NCI-H2107 treated with DMSO at 0.1 percent for 48 hours (cell line): ENCODE results near the gene TCAF1.
A peak's percentile ranks its signal among the peaks of the same experiment; 100 is the strongest.
"Not testable (repeated sequence)": the region's sequence is repeated elsewhere in the genome, so short reads cannot be mapped to it uniquely, and the experiment has no call there.

Experiments
- DNase-seq: peaks from one replicate; lab custom pipeline; 2025; ENCODE audit not compliant: unreplicated experiment; lab: John Stamatoyannopoulos, UW

TCAF1 gene

DNA sequence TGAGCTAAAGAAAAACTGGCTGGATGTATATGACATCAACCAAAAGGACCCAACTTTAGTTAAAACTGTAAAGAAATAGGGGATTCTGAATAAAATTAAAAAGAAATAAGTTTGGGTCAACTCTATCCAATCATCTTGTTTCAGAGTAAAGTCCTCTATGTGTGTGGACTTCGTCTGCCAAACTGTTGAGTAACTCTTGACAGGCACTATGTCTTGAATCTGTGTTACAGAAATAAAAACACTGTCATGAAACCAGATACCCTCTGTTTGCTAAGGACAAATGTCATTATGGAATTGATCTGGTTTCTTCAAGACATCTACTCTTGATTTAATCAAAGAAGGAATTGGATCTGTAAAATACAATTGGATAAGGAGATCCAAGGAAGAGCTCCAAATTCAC is 46.5 kb downstream of the TCAF1 start:
- not testable (repeated sequence) for DNase-seq

DNA sequence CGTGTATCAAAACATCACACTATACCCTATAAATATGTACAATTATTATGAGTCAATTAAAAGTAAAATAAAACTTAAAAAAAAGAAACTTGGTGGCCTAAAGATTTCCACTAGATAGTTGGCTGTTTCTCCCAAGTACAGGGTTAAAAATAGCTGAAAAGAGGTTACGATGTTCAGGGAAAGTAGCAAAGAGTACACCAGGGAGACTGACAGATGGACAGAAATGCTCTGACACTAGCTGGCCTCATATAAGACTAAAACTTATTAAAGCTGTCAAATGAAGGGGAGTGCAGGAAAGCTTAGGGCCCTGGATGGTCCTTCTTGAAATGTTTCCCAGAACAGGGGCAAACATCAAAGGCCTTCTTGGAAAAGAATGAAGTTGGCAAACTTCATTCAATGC is 51.3 kb downstream of the TCAF1 start:
- no peak for DNase-seq

DNA sequence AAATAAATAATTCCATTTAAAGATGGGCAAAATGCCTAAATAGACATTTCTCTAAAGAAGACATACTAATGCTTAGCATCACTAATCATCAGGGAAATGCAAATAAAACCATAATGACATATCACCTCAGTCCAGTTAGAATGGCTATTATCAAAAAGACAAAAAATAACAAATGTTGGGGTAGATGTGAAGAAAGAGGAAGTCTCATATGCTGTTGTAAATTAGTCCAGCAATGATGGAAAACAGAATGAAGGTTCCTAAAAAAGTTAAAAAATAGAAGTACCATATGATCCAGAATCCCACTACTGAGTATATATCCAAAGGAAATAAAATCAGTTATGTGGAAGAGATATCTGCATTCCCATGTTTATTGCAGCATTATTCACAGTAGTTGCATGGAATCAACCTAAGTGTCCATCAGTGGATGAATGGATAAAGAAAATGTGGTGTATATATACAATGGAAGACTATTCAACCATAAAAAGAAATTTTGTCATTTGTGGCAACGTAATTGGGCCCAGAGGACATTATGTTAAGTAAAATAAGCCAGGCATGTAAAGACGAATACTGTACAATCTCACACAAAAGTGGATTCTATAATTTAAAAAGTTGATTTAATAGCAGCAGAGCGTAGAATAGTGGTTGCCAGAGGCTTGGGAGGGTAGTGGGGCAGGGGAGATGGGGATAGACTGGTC is 52.0 kb downstream of the TCAF1 start:
- DNase-seq: no peak

DNA sequence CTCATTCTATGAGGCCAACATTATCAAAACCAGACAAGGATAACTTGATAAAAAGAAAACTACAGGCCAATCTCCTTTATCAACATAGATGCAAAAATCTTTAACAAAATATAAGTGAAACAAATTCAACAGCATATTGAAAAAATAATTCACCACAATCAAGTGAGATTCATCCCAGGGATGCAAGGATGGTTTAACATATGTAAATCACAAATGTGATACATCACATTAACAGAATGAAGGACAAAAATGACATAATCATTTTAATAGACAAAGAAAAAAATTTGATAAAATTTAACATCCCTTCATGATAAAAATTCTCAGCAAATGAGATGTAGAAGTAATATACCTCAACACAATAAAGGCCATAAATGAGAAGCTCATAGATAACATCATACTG is 53.8 kb downstream of the TCAF1 start:
- DNase-seq: no peak

GRCh38 chr7:143846692-143847091 is 55.3 kb downstream of the TCAF1 start:
- DNase-seq: no peak

- not testable (repeated sequence) for DNase-seq
Measured at GRCh38 chr7:143841696-143842095, 60.3 kb downstream of the TCAF1 start.

DNA sequence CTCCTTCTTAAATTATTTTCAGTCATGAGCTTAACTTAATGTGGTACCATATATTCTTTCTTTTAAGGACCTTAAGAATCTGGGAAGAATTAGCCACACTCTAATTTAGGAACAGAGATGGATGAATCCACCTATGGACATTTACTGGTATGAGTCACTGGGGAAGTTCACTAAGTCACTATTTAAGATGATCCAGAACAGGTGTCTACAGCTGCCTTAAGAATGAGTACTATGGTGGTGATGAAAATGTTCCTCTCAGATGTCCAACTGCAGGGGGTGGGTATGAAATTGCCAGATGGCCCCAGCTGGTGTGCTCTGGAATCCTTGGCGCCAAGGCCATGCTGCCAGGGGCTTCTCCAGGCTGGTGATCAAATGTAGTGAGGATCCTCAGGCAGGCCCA is 61.9 kb downstream of the TCAF1 start:
- DNase-seq: not testable (repeated sequence)

DNA sequence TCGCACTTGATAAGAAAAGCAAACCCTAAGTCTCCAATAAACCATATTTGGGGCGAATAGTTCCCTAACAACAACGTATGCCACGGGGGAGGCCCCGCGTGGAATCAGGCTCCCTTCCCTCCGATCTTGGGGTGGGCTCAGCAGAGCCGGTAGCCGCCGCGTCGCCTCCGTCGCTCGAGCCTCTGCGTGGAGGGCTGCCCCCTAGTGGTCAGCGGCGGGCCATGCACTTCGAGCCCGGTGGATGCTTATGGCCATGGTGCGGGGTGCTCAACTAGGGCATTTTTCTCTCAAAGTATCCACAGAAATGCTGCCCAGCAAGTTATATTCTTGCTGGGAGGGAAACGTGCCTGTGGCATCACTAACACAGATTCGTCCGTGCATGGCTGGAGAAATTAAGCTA is 64.8 kb downstream of the TCAF1 start:
- DNase-seq: not testable (repeated sequence)

DNA sequence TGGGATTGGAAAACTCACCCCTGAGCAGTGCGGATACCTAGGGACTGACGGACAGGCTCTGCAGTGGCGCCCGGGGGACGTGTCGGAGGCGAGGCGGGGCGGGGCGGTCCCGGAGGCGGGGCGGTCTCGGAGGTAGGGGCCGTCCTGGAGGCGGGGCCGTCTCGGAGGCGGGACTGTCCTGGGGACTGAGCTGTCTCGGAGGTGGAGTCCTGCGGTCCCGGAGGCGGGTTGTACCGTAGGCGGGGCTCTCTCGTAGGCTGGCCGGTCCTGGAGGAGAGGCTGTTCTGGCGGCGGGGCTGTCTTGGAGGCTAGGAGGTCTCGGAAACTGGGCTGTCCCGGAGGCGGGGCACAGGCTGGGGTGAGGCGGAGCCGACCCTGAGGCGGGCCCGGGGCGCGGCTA is 65.4 kb downstream of the TCAF1 start:
- peak; percentile 5 for DNase-seq

GRCh38 chr7:143836088-143836487 is 65.9 kb downstream of the TCAF1 start:
- DNase-seq: not testable (repeated sequence)

GRCh38 chr7:143826578-143826977 is 75.4 kb downstream of the TCAF1 start:
- DNase-seq: not testable (repeated sequence)

DNA sequence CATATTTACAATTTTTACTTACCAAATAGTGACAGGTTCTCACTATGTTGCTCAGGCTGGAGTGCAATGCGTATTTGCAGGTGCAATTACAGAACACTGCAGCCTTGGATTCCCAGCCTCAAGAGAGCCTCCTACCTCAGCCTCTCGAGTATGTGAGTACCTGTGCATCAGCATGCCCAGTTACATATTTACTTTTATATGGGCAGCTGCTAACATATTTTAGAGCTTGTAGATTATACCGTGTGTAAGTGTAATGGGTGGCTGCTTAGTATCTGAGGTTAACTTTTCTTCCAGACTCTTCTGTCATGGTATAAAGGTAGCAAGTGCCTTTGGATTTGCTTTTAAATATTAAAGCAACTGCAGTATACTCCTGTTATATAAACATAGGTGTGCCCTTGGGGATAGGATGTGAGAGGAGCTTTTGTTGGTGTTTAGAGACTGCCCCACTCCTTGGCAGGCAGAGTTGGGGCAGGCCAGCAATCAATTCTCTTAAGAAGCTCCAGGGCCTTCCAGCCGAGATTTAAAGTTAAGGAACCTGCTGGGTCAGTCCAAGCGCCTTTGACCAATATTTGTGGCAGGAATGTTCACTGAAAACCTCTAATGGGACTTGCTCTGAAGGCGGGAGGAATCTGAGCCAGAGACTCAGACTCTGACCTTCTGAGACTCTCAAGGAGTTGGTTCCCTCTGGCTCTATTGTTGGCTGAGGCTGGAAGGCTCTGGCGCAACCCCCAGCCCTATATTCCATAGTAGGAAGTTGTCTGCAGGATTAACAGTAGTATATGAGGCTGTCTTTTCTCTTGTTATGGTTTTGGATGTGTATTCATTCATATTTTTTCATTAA is 77.5 kb downstream of the TCAF1 start:
- not testable (repeated sequence) for DNase-seq

GRCh38 chr7:143823634-143824294 is 78.2 kb downstream of the TCAF1 start:
- DNase-seq: not testable (repeated sequence)

- DNase-seq: not testable (repeated sequence)
Measured at GRCh38 chr7:143821392-143822277, 80.3 kb downstream of the TCAF1 start.

GRCh38 chr7:143817873-143818272 is 84.1 kb downstream of the TCAF1 start:
- DNase-seq: not testable (repeated sequence)

DNA sequence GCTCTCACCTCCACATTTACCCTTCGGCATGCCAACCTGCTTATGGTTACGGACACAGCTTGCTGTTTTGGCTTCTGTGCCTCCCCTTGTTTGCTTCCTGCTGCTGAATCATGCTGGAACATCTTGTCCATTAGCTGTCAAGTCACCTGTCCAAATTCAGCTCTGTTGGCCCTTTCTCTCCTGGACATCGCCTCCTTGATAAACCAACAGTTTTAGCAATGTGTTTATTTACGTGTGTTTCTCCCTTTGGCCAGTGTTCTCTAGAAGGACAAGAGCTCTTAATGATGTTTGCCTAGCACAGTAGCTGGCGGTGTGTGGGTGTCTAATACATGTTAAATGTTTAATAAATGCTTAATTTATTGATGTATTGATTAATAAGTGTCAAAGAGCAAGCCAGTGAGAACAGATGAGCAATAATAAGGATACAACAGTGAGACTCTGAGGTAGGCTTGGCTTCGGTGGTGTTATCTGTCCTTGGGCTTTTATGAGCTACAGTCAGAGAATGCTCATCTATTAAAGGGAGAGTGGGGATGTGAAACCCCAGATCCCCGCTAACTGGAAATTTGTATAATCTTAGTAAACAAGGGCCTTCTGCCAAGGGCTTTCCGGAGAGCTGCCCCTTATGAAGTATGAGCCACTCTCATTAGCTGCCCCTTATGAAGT is 85.4 kb downstream of the TCAF1 start:
- DNase-seq: not testable (repeated sequence)

- not testable (repeated sequence) for DNase-seq
Measured at GRCh38 chr7:143810639-143811038, 91.3 kb downstream of the TCAF1 start.

- DNase-seq: not testable (repeated sequence)
Measured at GRCh38 chr7:143806664-143807071, 95.3 kb downstream of the TCAF1 start.
